Neuronal stem cell (in vitro differentiated cells): ENCODE results near the gene ECSCR.

ENCODE experiments used
- DNase-seq: peaks from one replicate; pipeline ENCODE4 v3.0.0-alpha.2; 2013; ENCODE audit warnings: low spot score
- H2AFZ ChIP-seq: one replicate; pipeline ENCODE4 v1.6.1; 2013; ENCODE audit warnings: mild to moderate bottlenecking, low read length, inconsistent platforms
- H2AK5ac ChIP-seq: 2 replicates; pipeline ENCODE4 v1.6.1; 2013; ENCODE audit warnings: low read depth, mild to moderate bottlenecking, inconsistent platforms, low read length, moderate library complexity, mixed read lengths
- H2BK120ac ChIP-seq: 2 replicates; pipeline ENCODE4 v1.6.1; 2013; ENCODE audit warnings: low read depth, mild to moderate bottlenecking, inconsistent platforms, low read length, moderate library complexity, mixed read lengths
- H2BK12ac ChIP-seq: one replicate; pipeline ENCODE4 v1.6.1; 2013; ENCODE audit warnings: low read length, inconsistent platforms
- H2BK15ac ChIP-seq: 2 replicates; pipeline ENCODE4 v1.6.1; 2013; ENCODE audit warnings: mild to moderate bottlenecking, low read length, inconsistent platforms, mixed read lengths
- H2BK5ac ChIP-seq: one replicate; pipeline ENCODE4 v1.6.1; 2013; ENCODE audit warnings: inconsistent platforms, mild to moderate bottlenecking, low read length, moderate library complexity
- H3K14ac ChIP-seq: one replicate; pipeline ENCODE4 v1.6.1; 2013; ENCODE audit warnings: low read length, inconsistent platforms
- H3K18ac ChIP-seq: 2 replicates; pipeline ENCODE4 v1.6.1; 2013; ENCODE audit warnings: low read length, inconsistent platforms
- H3K23ac ChIP-seq: 2 replicates; pipeline ENCODE4 v1.6.1; 2013; ENCODE audit warnings: low read depth, mild to moderate bottlenecking, mixed read lengths, low read length, inconsistent platforms; ENCODE audit not compliant: poor library complexity
- H3K27ac ChIP-seq: replicated peaks from 3 replicates; pipeline ENCODE4 v1.5.1; 2013; ENCODE audit warnings: low read length, inconsistent platforms
- H3K27me3 ChIP-seq, 3 experiments: 2 replicates each; pipeline ENCODE4 v1.6.1; 2013; ENCODE audit warnings: low read length in 3 of 3, mild to moderate bottlenecking in 2 of 3, inconsistent platforms in 1 of 3, low read depth in 1 of 3, mixed read lengths in 1 of 3, moderate library complexity in 1 of 3; ENCODE audit not compliant: control insufficient read depth in 3 of 3, insufficient read depth in 3 of 3
- H3K36me3 ChIP-seq, 2 donors: replicated peaks in 1 of 2; 2 replicates each; pipeline ENCODE4 v1.6.1; 2013; ENCODE audit warnings: low read length in 2 of 2; ENCODE audit not compliant: control insufficient read depth in 2 of 2, insufficient read depth in 2 of 2
- H3K4ac ChIP-seq: 2 replicates; pipeline ENCODE4 v1.6.1; 2013; ENCODE audit warnings: inconsistent platforms, mild to moderate bottlenecking, low read length, moderate library complexity
- H3K4me1 ChIP-seq, 2 donors: 1 replicate in 1 of 2; 2 replicates in 1 of 2; pipeline ENCODE4 v1.6.1; 2013; ENCODE audit warnings: low read length in 2 of 2, low read depth in 1 of 2; ENCODE audit not compliant: control insufficient read depth in 2 of 2, insufficient read depth in 1 of 2
- H3K4me2 ChIP-seq: one replicate; pipeline ENCODE4 v1.6.1; 2013; ENCODE audit warnings: mild to moderate bottlenecking, low read length, inconsistent platforms; ENCODE audit not compliant: insufficient read depth, poor library complexity, severe bottlenecking
- H3K4me3 ChIP-seq, 2 donors: 2 replicates each; pipeline ENCODE4 v1.5.1; 2013; ENCODE audit warnings: low read length in 2 of 2, mild to moderate bottlenecking in 2 of 2, inconsistent platforms in 1 of 2, moderate library complexity in 1 of 2
- H3K79me1 ChIP-seq: one replicate; pipeline ENCODE4 v1.6.1; 2013; ENCODE audit warnings: low read depth, mild to moderate bottlenecking, inconsistent platforms, low read length, moderate library complexity
- H3K9ac ChIP-seq: one replicate; pipeline ENCODE4 v1.6.1; 2013; ENCODE audit warnings: mild to moderate bottlenecking, low read depth, low read length, inconsistent platforms; ENCODE audit not compliant: poor library complexity
- H3K9me3 ChIP-seq, 2 donors: replicated peaks in 1 of 2; 2 replicates each; pipeline versions ENCODE3 to v1.6.1; 2013; ENCODE audit warnings: low read length in 2 of 2, mild to moderate bottlenecking in 2 of 2, inconsistent platforms in 1 of 2, low read depth in 1 of 2, mixed read lengths in 1 of 2, moderate library complexity in 1 of 2; ENCODE audit not compliant: control insufficient read depth in 2 of 2, insufficient read depth in 1 of 2
- H4K8ac ChIP-seq: one replicate; pipeline ENCODE4 v1.6.1; 2013; ENCODE audit warnings: low read depth, mild to moderate bottlenecking, inconsistent platforms, low read length, moderate library complexity
- H4K91ac ChIP-seq: one replicate; pipeline ENCODE4 v1.6.1; 2013; ENCODE audit warnings: low read length, low read depth, mild to moderate bottlenecking, inconsistent platforms; ENCODE audit not compliant: poor library complexity
- WGBS, 2 donors: extraction: QIAGEN DNeasy Blood & Tissue Kit; methylation state at CpG; one replicate each; pipeline ENCODE4 v1.1.7; 2013; ENCODE audit warnings: missing lambda C conversion rate in 2 of 2, mixed read lengths in 1 of 2; ENCODE audit not compliant: insufficient read length in 2 of 2, insufficient replicate concordance in 1 of 2; ENCODE audit errors: extremely low coverage in 2 of 2; 5-methylcytosine and 5-hydroxymethylcytosine counted together

Gene ECSCR

DNA sequence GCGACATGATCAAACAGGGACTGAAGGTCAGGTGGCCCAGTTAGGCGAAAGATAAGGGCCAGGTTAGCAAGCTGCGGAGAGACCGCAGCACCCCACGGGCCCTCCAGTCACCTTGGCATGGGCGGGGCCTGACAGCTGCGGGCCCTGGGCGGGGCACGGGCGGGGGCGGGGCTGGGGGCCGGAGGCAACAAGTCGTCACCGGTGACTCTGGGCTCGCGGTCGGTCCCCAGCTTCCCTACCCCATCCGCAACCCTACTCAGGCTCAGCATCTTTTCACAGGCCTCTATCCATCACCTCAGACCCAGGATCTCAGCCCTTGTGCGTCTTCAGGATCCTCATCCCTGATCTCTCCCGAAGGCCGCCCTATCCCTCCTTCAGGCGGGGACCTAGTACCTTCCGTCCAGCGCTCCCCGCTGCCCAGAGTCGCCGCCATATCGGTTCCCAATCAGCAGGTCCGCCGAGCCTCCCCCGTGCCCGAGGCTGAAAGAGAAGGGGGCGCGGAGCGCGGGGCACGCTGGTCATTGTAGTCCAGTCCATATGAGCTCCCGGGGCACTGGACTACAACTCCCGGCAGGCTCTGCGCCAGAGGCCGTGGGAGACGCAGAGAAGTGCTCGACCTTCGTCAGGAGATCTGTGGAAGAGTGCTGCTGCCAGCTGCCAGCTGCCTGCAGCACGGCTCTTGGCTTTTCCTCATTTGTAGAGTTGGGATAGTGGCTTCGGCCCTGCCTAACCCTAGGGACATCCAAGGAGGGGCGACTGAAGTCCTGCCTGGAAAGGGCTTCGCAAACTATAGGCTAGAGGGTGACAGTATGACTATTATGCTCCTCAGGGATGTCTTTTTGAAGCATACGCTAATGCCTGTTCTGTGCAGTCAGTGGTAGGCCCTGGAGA lies 23.3 kb downstream of the ECSCR start, which contains the start of gene DNAJC18:
TSS of gene DNAJC18 (minus strand) at position 513 of the 891 bp plus-strand sequence. CDS start at position 433, 80 bp downstream.
- Histone ChIP-seq H3K27ac (peak within 1 kb of the TSS; percentile 89), H2BK12ac (no peak within 1 kb of the TSS), H4K8ac (no peak within 1 kb of the TSS), H2BK120ac (no peak within 1 kb of the TSS), H3K4me3 (peak within 1 kb of the TSS; percentile 74 to 83), H3K27me3 (peaks cover 0 to 7% (median 0%) of the 10 kb centered on the region in 3 experiments), H2AFZ (peak within 1 kb of the TSS; percentile 91), H2BK15ac (no peak within 1 kb of the TSS), H3K4ac (no peak within 1 kb of the TSS), H3K36me3 (peaks cover 6 to 29% of the 10 kb centered on the region in 2 donors), H2AK5ac (no peak within 1 kb of the TSS), H3K23ac (peak within 1 kb of the TSS; percentile 31), H3K14ac (no peak within 1 kb of the TSS), H3K4me1 (peaks cover 4 to 11% of the 10 kb centered on the region in 2 donors), H2BK5ac (no peak within 1 kb of the TSS), H3K9me3 (no peaks in the 10 kb centered on the region), H3K4me2 (peak within 1 kb of the TSS; percentile 79), H3K9ac (peak within 1 kb of the TSS; percentile 81), H4K91ac (no peak within 1 kb of the TSS), H3K79me1 (peaks cover 3% of the 10 kb centered on the region), H3K18ac (peak within 1 kb of the TSS; percentile 95)
- DNase-seq = peak; percentile 93
- WGBS, 2 donors = no CpG with 5 or more reads among the region's 49 CpGs

GRCh38 chr5:139438707-139439012 lies 23.9 kb downstream of the ECSCR start:
- Histone ChIP-seq H3K18ac (no peak overlapping the region), H4K91ac (no peak overlapping the region), H2BK120ac (no peak overlapping the region), H2BK12ac (no peak overlapping the region), H3K4ac (no peak overlapping the region), H3K4me1 (peaks cover 4 to 11% of the 10 kb centered on the region in 2 donors), H4K8ac (no peak overlapping the region), H2AK5ac (no peak overlapping the region), H3K36me3 (peaks cover 6 to 33% of the 10 kb centered on the region in 2 donors), H2BK5ac (no peak overlapping the region), H3K4me2 (peak overlapping the region; percentile 79), H3K27me3 (peaks cover 0 to 6% (median 0%) of the 10 kb centered on the region in 3 experiments), H3K79me1 (peaks cover 3% of the 10 kb centered on the region), H3K14ac (no peak overlapping the region), H3K27ac (no peak overlapping the region), H2AFZ (peak overlapping the region; percentile 91), H3K23ac (no peak overlapping the region), H3K9ac (no peak overlapping the region), H3K4me3 (peak overlapping the region; percentile 74 to 75), H3K9me3 (no peaks in the 10 kb centered on the region), H2BK15ac (no peak overlapping the region)
- no peak for DNase-seq
- WGBS, 2 donors = no CpG with 5 or more reads among the region's 8 CpGs

- no peak overlapping the region for H3K9ac ChIP-seq
- peaks cover 4 to 11% of the 10 kb centered on the region in 2 donors for H3K4me1 ChIP-seq
- no peak overlapping the region for H2AK5ac ChIP-seq
- no peak for DNase-seq
- no peak overlapping the region for H3K18ac ChIP-seq
- H3K9me3 ChIP-seq = no peaks in the 10 kb centered on the region
- H3K79me1 ChIP-seq = peaks cover 3% of the 10 kb centered on the region
- WGBS, 2 donors = no CpG with 5 or more reads among the region's 3 CpGs
- no peaks in the 10 kb centered on the region for H3K27me3 ChIP-seq
- no peak overlapping the region for H2AFZ ChIP-seq
- no peak overlapping the region for H2BK120ac ChIP-seq
- no peak overlapping the region for H4K8ac ChIP-seq
- H2BK15ac ChIP-seq = no peak overlapping the region
- no peak overlapping the region for H3K4me2 ChIP-seq
- no peak overlapping the region for H2BK12ac ChIP-seq
- H3K23ac ChIP-seq = no peak overlapping the region
- no peak overlapping the region for H4K91ac ChIP-seq
- H2BK5ac ChIP-seq = no peak overlapping the region
- no peak overlapping the region for H3K4ac ChIP-seq
- no peak overlapping the region for H3K4me3 ChIP-seq
- no peak overlapping the region for H3K27ac ChIP-seq
- peaks cover 8 to 46% of the 10 kb centered on the region in 2 donors for H3K36me3 ChIP-seq
- H3K14ac ChIP-seq = no peak overlapping the region
Observed at GRCh38 chr5:139435676-139436075, 26.9 kb downstream of the ECSCR start.

DNA sequence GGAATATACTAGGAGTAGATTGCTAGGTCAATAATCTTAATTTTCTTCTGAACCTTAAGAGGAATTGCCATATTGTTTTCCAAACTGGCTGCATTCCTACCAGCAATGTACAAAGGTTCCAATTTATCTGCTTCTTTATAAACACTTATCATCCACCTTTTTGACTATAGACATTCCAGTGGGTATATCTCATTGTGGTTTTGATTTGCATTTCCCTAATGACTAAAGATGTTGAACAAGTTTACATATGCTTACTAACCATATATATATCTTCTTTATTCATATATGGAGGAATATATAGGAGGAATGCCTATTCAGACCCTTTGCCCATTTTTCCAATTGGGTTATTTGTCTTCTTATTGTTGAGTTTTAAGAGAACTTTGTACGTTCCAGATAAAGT lies 30.8 kb downstream of the ECSCR start:
- Histone ChIP-seq H2BK15ac (no peak overlapping the region), H3K79me1 (no peaks in the 10 kb centered on the region), H3K9ac (no peak overlapping the region), H2AK5ac (no peak overlapping the region), H3K36me3 (peaks cover 4 to 71% of the 10 kb centered on the region in 2 donors), H3K9me3 (no peaks in the 10 kb centered on the region), H2BK120ac (no peak overlapping the region), H4K8ac (no peak overlapping the region), H2BK12ac (no peak overlapping the region), H2AFZ (no peak overlapping the region), H3K27me3 (no peaks in the 10 kb centered on the region), H3K14ac (no peak overlapping the region), H3K4ac (no peak overlapping the region), H3K4me2 (no peak overlapping the region), H3K23ac (no peak overlapping the region), H3K4me3 (no peak overlapping the region), H4K91ac (no peak overlapping the region), H3K4me1 (no peaks in the 10 kb centered on the region), H3K27ac (no peak overlapping the region), H2BK5ac (no peak overlapping the region), H3K18ac (no peak overlapping the region)
- WGBS, 2 donors = no CpG with 5 or more reads among the region's 1 CpG
- no peak for DNase-seq
